HEK293 (cell line): ENCODE measurements around the gene MTCP1.
A peak's percentile ranks its signal among the peaks of the same experiment; 100 is the strongest.

Experiments used
- OVOL3 ChIP-seq: fragments of 450-650 bp; formaldehyde crosslinking; IDR thresholded peaks from 2 replicates; pipeline ENCODE4 v1.5.1; 2016; ENCODE audit warnings: missing biosample characterization, missing genetic modification characterization
- SP3 ChIP-seq: fragments of 450-650 bp; formaldehyde crosslinking; IDR thresholded peaks from 2 replicates; pipeline ENCODE4 v1.5.1; 2016; ENCODE audit warnings: missing biosample characterization, missing genetic modification characterization
- ZBTB7A ChIP-seq: fragments of 450-650 bp; formaldehyde crosslinking; IDR thresholded peaks from 2 replicates; pipeline ENCODE4 v1.5.1; 2016; ENCODE audit warnings: low read depth, missing biosample characterization, missing genetic modification characterization
- ZNF324 ChIP-seq: fragments of 450-650 bp; formaldehyde crosslinking; IDR thresholded peaks from 2 replicates; pipeline ENCODE4 v1.5.1; 2016; ENCODE audit warnings: missing biosample characterization, missing genetic modification characterization
- ZNF335 ChIP-seq: fragments of 450-650 bp; formaldehyde crosslinking; conservative IDR thresholded peaks from 2 replicates; pipeline ENCODE4 v1.5.1; 2016; ENCODE audit warnings: missing biosample characterization, missing genetic modification characterization
- ZNF521 ChIP-seq: fragments of 450-650 bp; formaldehyde crosslinking; IDR thresholded peaks from 2 replicates; pipeline ENCODE4 v1.5.1; 2017; ENCODE audit warnings: missing biosample characterization, mild to moderate bottlenecking, missing genetic modification characterization
- ZNF670 ChIP-seq: fragments of 450-650 bp; formaldehyde crosslinking; IDR thresholded peaks from 2 replicates; pipeline ENCODE4 v1.5.1; 2016; ENCODE audit warnings: missing biosample characterization, missing genetic modification characterization, low read depth
- ZNF701 ChIP-seq: fragments of 450-650 bp; formaldehyde crosslinking; IDR thresholded peaks from 2 replicates; pipeline ENCODE4 v1.5.1; 2016; ENCODE audit warnings: missing biosample characterization, missing genetic modification characterization
- TF ChIP-seq, protein P1 (sequence below): fragments of 450-650 bp; formaldehyde crosslinking; IDR thresholded peaks from 2 replicates; pipeline ENCODE4 v1.5.1; 2016; ENCODE audit warnings: missing biosample characterization, missing genetic modification characterization
- TF ChIP-seq, protein P2 (sequence below): fragments of 450-650 bp; formaldehyde crosslinking; IDR thresholded peaks from 2 replicates; pipeline ENCODE4 v1.5.1; 2016; ENCODE audit warnings: missing biosample characterization, missing genetic modification characterization, low read depth
- TF ChIP-seq, protein P3 (sequence below): fragments of 450-650 bp; formaldehyde crosslinking; IDR thresholded peaks from 2 replicates; pipeline ENCODE4 v1.5.1; 2016; ENCODE audit warnings: missing biosample characterization, missing genetic modification characterization, low read depth
- TF ChIP-seq, protein P4 (sequence below): fragments of 450-650 bp; formaldehyde crosslinking; IDR thresholded peaks from 2 replicates; pipeline ENCODE4 v1.5.1; 2016; ENCODE audit warnings: missing biosample characterization, missing genetic modification characterization, borderline replicate concordance
- TF ChIP-seq, protein P5 (sequence below): fragments of 450-650 bp; formaldehyde crosslinking; IDR thresholded peaks from 2 replicates; pipeline ENCODE4 v1.5.1; 2016; ENCODE audit warnings: missing biosample characterization, missing genetic modification characterization
- TF ChIP-seq, protein P6 (sequence below): fragments of 450-650 bp; formaldehyde crosslinking; IDR thresholded peaks from 2 replicates; pipeline ENCODE4 v1.5.1; 2016; ENCODE audit warnings: missing biosample characterization, missing genetic modification characterization

DNA sequence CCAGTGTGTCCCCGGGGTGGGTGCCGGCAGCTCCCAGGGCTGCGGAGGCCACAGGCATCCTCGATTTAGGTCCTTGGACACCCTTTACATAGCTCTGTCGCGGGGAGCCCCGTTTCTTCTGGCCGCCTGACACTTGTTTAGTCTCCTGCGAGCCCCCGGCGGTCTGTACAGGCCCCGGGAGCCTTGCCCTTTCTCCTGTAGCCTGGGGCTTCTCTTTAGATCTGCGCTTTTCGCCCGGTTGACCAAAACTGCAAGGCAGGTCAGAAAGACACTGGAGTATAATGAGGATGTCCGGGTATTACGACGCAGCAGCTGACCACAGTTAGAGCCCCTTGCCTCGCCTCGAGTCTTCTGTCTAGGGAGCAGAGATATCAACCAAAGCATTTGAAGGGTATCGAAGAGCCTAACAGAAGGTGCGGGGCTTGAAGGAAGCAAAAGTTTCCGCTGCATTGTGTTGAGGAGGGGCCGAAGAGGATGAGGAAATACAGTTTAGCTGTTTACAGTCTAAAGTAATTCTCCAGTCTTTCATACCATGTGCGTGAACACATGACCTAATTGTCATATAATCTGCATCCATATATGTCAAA, 851 bp upstream of the MTCP1 start:
- TF ChIP-seq ZNF324 (tag by site-specific recombination) (no peak; the same call in 1 of the 2 replicates), ZNF701 (tag by site-specific recombination) (no peak), ZBTB7A (tag by site-specific recombination) (no peak), ZNF670 (tag by site-specific recombination) (no peak), SP3 (tag by site-specific recombination) (no peak), ZNF521 (tag by site-specific recombination) (no peak), ZNF335 (tag by site-specific recombination) (peak; percentile 38), OVOL3 (tag by site-specific recombination) (no peak)
- TF ChIP-seq, protein P1, sequence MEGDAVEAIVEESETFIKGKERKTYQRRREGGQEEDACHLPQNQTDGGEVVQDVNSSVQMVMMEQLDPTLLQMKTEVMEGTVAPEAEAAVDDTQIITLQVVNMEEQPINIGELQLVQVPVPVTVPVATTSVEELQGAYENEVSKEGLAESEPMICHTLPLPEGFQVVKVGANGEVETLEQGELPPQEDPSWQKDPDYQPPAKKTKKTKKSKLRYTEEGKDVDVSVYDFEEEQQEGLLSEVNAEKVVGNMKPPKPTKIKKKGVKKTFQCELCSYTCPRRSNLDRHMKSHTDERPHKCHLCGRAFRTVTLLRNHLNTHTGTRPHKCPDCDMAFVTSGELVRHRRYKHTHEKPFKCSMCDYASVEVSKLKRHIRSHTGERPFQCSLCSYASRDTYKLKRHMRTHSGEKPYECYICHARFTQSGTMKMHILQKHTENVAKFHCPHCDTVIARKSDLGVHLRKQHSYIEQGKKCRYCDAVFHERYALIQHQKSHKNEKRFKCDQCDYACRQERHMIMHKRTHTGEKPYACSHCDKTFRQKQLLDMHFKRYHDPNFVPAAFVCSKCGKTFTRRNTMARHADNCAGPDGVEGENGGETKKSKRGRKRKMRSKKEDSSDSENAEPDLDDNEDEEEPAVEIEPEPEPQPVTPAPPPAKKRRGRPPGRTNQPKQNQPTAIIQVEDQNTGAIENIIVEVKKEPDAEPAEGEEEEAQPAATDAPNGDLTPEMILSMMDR (tag by site-specific recombination), result no peak
- TF ChIP-seq, protein P2, sequence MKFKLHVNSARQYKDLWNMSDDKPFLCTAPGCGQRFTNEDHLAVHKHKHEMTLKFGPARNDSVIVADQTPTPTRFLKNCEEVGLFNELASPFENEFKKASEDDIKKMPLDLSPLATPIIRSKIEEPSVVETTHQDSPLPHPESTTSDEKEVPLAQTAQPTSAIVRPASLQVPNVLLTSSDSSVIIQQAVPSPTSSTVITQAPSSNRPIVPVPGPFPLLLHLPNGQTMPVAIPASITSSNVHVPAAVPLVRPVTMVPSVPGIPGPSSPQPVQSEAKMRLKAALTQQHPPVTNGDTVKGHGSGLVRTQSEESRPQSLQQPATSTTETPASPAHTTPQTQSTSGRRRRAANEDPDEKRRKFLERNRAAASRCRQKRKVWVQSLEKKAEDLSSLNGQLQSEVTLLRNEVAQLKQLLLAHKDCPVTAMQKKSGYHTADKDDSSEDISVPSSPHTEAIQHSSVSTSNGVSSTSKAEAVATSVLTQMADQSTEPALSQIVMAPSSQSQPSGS (tag by site-specific recombination), result no peak
- TF ChIP-seq, protein P3, sequence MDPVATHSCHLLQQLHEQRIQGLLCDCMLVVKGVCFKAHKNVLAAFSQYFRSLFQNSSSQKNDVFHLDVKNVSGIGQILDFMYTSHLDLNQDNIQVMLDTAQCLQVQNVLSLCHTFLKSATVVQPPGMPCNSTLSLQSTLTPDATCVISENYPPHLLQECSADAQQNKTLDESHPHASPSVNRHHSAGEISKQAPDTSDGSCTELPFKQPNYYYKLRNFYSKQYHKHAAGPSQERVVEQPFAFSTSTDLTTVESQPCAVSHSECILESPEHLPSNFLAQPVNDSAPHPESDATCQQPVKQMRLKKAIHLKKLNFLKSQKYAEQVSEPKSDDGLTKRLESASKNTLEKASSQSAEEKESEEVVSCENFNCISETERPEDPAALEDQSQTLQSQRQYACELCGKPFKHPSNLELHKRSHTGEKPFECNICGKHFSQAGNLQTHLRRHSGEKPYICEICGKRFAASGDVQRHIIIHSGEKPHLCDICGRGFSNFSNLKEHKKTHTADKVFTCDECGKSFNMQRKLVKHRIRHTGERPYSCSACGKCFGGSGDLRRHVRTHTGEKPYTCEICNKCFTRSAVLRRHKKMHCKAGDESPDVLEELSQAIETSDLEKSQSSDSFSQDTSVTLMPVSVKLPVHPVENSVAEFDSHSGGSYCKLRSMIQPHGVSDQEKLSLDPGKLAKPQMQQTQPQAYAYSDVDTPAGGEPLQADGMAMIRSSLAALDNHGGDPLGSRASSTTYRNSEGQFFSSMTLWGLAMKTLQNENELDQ (tag by site-specific recombination), result no peak
- TF ChIP-seq, protein P4, sequence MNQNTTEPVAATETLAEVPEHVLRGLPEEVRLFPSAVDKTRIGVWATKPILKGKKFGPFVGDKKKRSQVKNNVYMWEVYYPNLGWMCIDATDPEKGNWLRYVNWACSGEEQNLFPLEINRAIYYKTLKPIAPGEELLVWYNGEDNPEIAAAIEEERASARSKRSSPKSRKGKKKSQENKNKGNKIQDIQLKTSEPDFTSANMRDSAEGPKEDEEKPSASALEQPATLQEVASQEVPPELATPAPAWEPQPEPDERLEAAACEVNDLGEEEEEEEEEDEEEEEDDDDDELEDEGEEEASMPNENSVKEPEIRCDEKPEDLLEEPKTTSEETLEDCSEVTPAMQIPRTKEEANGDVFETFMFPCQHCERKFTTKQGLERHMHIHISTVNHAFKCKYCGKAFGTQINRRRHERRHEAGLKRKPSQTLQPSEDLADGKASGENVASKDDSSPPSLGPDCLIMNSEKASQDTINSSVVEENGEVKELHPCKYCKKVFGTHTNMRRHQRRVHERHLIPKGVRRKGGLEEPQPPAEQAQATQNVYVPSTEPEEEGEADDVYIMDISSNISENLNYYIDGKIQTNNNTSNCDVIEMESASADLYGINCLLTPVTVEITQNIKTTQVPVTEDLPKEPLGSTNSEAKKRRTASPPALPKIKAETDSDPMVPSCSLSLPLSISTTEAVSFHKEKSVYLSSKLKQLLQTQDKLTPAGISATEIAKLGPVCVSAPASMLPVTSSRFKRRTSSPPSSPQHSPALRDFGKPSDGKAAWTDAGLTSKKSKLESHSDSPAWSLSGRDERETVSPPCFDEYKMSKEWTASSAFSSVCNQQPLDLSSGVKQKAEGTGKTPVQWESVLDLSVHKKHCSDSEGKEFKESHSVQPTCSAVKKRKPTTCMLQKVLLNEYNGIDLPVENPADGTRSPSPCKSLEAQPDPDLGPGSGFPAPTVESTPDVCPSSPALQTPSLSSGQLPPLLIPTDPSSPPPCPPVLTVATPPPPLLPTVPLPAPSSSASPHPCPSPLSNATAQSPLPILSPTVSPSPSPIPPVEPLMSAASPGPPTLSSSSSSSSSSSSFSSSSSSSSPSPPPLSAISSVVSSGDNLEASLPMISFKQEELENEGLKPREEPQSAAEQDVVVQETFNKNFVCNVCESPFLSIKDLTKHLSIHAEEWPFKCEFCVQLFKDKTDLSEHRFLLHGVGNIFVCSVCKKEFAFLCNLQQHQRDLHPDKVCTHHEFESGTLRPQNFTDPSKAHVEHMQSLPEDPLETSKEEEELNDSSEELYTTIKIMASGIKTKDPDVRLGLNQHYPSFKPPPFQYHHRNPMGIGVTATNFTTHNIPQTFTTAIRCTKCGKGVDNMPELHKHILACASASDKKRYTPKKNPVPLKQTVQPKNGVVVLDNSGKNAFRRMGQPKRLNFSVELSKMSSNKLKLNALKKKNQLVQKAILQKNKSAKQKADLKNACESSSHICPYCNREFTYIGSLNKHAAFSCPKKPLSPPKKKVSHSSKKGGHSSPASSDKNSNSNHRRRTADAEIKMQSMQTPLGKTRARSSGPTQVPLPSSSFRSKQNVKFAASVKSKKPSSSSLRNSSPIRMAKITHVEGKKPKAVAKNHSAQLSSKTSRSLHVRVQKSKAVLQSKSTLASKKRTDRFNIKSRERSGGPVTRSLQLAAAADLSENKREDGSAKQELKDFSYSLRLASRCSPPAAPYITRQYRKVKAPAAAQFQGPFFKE (tag by site-specific recombination), result no peak
- TF ChIP-seq, protein P5, sequence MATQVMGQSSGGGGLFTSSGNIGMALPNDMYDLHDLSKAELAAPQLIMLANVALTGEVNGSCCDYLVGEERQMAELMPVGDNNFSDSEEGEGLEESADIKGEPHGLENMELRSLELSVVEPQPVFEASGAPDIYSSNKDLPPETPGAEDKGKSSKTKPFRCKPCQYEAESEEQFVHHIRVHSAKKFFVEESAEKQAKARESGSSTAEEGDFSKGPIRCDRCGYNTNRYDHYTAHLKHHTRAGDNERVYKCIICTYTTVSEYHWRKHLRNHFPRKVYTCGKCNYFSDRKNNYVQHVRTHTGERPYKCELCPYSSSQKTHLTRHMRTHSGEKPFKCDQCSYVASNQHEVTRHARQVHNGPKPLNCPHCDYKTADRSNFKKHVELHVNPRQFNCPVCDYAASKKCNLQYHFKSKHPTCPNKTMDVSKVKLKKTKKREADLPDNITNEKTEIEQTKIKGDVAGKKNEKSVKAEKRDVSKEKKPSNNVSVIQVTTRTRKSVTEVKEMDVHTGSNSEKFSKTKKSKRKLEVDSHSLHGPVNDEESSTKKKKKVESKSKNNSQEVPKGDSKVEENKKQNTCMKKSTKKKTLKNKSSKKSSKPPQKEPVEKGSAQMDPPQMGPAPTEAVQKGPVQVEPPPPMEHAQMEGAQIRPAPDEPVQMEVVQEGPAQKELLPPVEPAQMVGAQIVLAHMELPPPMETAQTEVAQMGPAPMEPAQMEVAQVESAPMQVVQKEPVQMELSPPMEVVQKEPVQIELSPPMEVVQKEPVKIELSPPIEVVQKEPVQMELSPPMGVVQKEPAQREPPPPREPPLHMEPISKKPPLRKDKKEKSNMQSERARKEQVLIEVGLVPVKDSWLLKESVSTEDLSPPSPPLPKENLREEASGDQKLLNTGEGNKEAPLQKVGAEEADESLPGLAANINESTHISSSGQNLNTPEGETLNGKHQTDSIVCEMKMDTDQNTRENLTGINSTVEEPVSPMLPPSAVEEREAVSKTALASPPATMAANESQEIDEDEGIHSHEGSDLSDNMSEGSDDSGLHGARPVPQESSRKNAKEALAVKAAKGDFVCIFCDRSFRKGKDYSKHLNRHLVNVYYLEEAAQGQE (tag by site-specific recombination), result no peak
- TF ChIP-seq, protein P6, sequence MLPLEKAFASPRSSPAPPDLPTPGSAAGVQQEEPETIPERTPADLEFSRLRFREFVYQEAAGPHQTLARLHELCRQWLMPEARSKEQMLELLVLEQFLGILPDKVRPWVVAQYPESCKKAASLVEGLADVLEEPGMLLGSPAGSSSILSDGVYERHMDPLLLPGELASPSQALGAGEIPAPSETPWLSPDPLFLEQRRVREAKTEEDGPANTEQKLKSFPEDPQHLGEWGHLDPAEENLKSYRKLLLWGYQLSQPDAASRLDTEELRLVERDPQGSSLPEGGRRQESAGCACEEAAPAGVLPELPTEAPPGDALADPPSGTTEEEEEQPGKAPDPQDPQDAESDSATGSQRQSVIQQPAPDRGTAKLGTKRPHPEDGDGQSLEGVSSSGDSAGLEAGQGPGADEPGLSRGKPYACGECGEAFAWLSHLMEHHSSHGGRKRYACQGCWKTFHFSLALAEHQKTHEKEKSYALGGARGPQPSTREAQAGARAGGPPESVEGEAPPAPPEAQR, result no peak
